ENCODE data around the gene DZIP3. TPM values are rescaled to one million over a fixed set of nuclear protein-coding genes. Genes with fewer than 3 reads are reported as not detected.

The DZIP3 gene
- total and polyA plus RNA-seq, 10 donors: 4.8 to 24.4 (median 15.2) TPM

GRCh38 chr3:108588601-108589000 is 921 bp upstream of the DZIP3 start:
- intact Hi-C loops (cut with DNase I; ENCODE audit: low total_unique reads): no loop called here
- H3K4me3 ChIP-seq: peak overlapping the region; percentile 62 to 95 (median 88)
- peaks cover 3 to 59% (median 30%) of the 10 kb centered on the region in 6 donors for H3K4me1 ChIP-seq
- H3K27ac ChIP-seq: peak overlapping the region; percentile 90 to 98 (median 96)
- H3K36me3 ChIP-seq: peaks cover 0 to 13% (median 0%) of the 10 kb centered on the region in 6 donors
- 1 to 3% (median 1%) methylated on average over 8 of the region's 8 CpGs for WGBS, 5 donors
- H3K9me3 ChIP-seq: no peaks in the 10 kb centered on the region
- no peak for DNase-seq
- TF ChIP-seq CTCF (IDR thresholded peaks at IDR 0.05 in 8 of 11, conservative IDR thresholded peaks at IDR 0.05 in 3 of 11) (no peak), POLR2AphosphoS5 (IDR thresholded peaks at IDR 0.05) (no peak), POLR2A (IDR thresholded peaks at IDR 0.05) (no peak)
- no peaks in the 10 kb centered on the region for H3K27me3 ChIP-seq (replicated peaks in 1 of 7)

- peaks cover 3 to 59% (median 30%) of the 10 kb centered on the region in 6 donors for H3K4me1 ChIP-seq
- no peak for DNase-seq
- intact Hi-C loops (cut with DNase I; ENCODE audit: low total_unique reads): no loop called here
- peak overlapping the region; percentile 90 to 98 (median 96) for H3K27ac ChIP-seq
- TF ChIP-seq POLR2A (IDR thresholded peaks at IDR 0.05): no peak
- no peak for TF ChIP-seq POLR2AphosphoS5 (IDR thresholded peaks at IDR 0.05)
- no peak for TF ChIP-seq CTCF (IDR thresholded peaks at IDR 0.05 in 8 of 11, conservative IDR thresholded peaks at IDR 0.05 in 3 of 11)
- no peaks in the 10 kb centered on the region for H3K27me3 ChIP-seq (replicated peaks in 1 of 7)
- no peaks in the 10 kb centered on the region for H3K9me3 ChIP-seq
- peak overlapping the region; percentile 62 to 95 (median 88) for H3K4me3 ChIP-seq
- 0 to 1% (median 1%) methylated on average over 11 of the region's 11 CpGs for WGBS, 5 donors
- no peaks in the 10 kb centered on the region for H3K36me3 ChIP-seq
Observed at GRCh38 chr3:108589998-108590323, 439 bp downstream of the DZIP3 start.

GRCh38 chr3:108590460-108590859 is 938 bp downstream of the DZIP3 start:
- intact Hi-C loops (cut with DNase I; ENCODE audit: low total_unique reads): no loop called here
- Histone ChIP-seq H3K36me3 (no peaks in the 10 kb centered on the region), H3K27ac (peak overlapping the region in 7 of 8 donors; percentile 94 to 98 (median 96)), H3K9me3 (no peaks in the 10 kb centered on the region), H3K27me3 (replicated peaks in 1 of 7) (no peaks in the 10 kb centered on the region), H3K4me3 (peak overlapping the region; percentile 62 to 95 (median 88)), H3K4me1 (peaks cover 3 to 59% (median 30%) of the 10 kb centered on the region in 6 donors)
- no peak for DNase-seq
- 24 to 38% (median 31%) methylated on average over 4 of the region's 4 CpGs for WGBS, 5 donors
- TF ChIP-seq POLR2AphosphoS5 (IDR thresholded peaks at IDR 0.05): no peak
- no peak for TF ChIP-seq CTCF (IDR thresholded peaks at IDR 0.05 in 8 of 11, conservative IDR thresholded peaks at IDR 0.05 in 3 of 11)
- no peak for TF ChIP-seq POLR2A (IDR thresholded peaks at IDR 0.05)

- TF ChIP-seq CTCF (IDR thresholded peaks at IDR 0.05 in 8 of 11, conservative IDR thresholded peaks at IDR 0.05 in 3 of 11): no peak
- no peak for TF ChIP-seq POLR2AphosphoS5 (IDR thresholded peaks at IDR 0.05)
- TF ChIP-seq POLR2A (IDR thresholded peaks at IDR 0.05): no peak
- no peaks in the 10 kb centered on the region for H3K36me3 ChIP-seq
- no peaks in the 10 kb centered on the region for H3K27me3 ChIP-seq (replicated peaks in 1 of 7)
- H3K4me1 ChIP-seq: peaks cover 3 to 44% (median 23%) of the 10 kb centered on the region in 6 donors
- no peak overlapping the region for H3K4me3 ChIP-seq
- no peak for DNase-seq
- intact Hi-C loops (cut with DNase I; ENCODE audit: low total_unique reads): no loop called here
- 93 to 99% (median 96%) methylated on average over 2 of the region's 2 CpGs for WGBS, 5 donors
- peak overlapping the region in 1 of 8 donors; percentile 11 for H3K27ac ChIP-seq
- H3K9me3 ChIP-seq: no peaks in the 10 kb centered on the region
Observed at GRCh38 chr3:108595321-108595720, 5.8 kb downstream of the DZIP3 start.
